HG02840 (cell line): ENCODE data around the gene PSMG4.

Experiments used
- ATAC-seq: cut with Tn5 transposase; IDR thresholded peaks from one replicate; pipeline ENCODE4 v1.9.1; 2021; ENCODE audit warnings: mild to moderate bottlenecking, moderate library complexity, moderate number of reproducible peaks; ENCODE audit not compliant: unreplicated experiment, low FRiP score

Gene PSMG4

DNA sequence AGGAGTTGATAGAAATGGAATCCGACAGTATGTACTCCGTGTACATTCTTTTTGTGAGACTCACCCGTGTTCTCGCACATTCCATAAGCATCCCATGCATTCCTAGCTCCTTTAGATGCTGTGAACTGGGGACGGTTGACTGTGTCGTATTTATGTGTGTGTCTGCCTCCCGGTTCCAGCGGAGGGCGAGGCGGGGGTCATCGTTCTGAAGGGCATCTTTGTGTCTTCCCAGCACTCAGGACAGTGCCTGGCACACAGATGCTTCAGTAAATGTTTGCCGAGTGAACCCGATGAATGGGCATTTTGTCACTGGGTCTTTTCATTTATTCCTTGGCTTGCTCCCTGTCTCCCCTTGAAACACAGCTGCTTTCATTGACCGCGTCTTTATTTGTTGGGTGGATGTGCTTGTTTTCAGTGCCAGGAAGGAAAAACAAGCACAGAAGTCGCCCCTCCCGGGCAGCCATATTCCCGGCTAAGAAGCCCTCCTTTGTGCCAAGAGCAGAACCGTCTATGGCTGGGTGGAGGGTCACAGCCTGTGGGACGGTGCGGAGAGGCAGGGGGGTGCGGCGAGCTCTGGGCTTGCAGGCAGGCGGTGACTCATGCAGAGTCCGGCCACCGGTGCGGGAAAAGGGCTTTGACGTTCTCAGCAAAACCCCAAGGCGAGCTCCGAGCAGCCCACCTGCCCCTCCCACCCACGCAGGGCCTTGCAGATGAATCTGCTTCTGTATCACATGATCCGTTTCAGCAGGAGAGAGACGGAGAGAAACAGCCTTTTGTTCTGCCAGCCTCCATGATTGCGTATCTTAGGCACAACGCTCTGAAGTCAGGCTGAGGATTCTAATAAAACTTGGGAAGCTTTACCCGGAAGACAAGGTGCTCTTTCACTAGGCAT, 11.2 kb upstream of the PSMG4 start:
- no peak for ATAC-seq

DNA sequence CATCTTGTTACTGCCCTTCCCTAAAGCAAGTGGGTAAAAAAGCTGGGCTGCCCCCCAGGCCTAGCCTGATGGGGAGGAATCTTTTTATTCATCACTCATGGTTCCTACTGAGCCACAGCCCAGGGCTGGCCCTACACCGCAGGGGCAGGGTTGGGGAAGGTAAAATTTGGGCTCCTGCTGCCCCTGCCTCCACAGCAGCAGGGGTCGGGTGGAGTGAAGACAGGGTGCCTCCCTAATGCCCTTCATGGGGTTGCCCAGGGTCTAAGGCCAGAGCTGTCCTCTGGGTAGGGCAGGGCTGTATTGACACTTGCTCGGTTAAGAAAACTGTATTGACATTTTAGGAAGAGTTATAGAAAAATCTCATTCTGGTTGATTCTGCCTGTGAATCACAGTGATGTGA, 8.9 kb upstream of the PSMG4 start:
- ATAC-seq: no peak

DNA sequence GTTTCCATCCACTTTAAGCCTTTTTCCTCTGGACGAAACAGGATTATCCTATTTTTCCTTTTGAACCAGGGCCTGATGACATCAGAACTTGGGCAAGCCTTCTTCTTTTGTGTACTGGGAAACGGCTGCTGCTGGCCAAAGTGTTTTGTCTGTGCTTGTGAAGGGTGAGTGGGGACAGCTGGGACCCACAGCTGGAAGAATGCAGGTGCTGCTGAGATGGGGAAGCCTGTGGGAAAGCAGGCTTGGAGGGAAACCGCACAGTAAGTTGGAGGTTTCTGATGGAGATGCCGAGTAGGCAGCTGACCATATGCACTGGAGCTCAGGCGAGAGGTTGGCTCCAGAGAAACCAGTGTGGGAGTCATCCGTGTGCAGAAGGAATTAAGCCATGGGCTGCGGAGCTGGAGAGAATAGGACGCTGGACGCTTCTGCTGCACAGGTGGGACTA, 8.5 kb upstream of the PSMG4 start:
- ATAC-seq: no peak

DNA sequence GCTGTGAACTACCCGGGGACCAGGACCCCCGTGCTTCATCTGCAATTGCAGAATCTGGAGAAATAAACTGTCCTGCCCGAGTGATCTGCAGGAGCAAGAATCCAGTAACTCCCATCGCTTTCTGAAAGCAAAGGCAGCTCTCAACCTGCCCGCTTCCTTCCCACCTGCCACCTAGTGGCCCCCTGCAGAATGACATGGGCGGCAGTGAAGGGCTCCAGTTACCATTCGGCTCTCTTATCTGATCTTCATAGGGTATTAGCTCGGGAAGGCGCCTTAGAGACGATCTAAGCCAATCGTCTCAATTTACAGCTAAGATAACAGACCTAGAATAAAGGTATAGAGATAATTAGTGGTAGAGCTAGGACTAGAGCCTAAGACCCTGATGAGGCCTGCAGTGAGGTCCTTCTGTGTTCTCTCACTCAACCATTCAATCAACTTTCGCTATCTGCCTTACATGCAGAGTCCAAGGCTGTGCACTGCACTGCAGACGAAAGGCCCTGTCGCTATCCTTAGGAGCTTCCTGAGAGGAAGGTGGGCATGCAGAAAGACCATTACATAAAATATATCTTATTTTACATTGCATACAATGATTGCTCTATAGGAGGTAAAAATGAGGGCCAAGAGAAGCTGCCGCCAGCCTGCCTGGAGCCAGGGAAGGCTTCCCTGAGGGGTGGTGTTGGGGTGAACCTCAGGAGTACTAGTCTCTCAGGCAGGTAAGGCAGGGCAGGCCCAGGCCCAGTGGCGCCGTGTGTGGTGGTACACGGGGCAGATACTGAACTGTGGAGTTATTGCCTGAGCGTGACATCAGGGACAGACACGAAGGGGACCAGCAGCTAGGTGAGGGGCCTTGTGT, 7.1 kb upstream of the PSMG4 start:
- no peak for ATAC-seq

DNA sequence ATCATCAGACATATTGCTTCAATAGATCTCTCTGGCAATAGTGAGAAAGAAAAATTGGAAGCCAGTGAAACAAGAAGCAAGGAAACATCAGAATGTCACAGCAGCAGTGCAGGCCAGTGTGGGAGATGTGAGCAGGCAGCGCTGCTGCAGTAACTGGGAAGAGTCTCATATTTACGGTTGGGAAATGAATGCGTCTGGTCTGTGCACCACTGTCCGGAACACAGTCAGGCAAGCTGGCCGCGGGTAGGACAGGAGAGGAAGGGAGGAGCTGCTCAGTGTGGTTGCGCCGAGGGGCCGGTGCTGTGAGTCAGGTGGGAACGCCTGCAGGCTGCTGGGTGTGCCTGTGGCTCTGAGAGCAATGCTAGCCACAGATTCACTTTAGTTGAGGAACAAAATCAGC, 6.4 kb upstream of the PSMG4 start:
- no peak for ATAC-seq

DNA sequence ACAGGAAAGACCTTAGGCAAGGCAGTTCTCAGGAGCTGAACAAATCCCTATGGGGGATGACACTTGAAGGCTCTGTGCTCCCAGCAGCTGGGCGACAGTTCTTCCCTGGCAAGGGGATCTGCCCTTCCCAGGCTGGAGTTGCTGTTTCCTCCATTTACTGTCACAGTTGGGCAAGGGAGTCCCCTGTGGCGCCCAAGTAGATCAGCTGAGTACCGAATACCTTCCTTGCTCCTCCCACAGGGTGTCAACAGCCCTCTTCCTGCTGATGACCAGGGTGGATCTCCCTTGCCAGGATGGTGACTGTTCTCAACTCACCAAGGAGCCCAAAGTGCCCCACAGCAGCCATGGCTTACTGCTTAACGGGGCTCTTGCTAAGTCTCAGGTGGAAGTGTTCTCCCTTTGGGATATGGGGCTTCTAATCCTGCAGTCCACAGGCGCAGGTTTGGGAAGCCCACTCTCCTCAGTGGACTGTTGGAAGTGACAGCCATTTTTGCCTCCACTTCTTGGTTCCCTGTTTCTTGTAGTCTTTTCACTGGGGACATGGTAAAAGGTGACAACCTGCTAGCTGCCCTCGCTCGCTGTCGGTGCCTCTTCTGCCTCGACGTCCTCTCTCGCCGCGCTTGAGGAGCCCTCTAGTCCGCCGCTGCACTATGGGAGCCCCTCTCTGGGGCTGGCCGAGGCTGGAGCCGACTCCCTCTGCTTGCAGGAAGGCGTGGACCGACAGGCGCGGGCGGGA, 5.7 kb upstream of the PSMG4 start:
- no peak for ATAC-seq

DNA sequence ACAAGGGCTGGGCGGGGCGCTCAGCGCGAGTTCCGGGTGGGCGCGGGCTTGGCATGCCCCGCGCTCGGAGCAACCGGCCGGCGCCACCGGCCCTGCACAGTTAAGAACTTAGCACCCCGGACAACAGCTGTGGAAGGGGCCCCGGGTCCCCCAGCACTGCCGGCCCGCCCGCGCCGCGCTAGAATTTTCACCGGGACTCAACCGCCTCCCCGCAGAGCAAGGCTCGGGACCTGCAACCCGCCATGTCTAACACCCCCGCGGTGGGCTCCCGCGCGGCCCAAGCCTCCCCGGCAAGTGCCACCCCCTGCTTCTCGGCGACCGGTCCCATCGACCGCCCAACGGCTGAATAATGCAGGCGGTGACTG, 5.2 kb upstream of the PSMG4 start:
- no peak for ATAC-seq

DNA sequence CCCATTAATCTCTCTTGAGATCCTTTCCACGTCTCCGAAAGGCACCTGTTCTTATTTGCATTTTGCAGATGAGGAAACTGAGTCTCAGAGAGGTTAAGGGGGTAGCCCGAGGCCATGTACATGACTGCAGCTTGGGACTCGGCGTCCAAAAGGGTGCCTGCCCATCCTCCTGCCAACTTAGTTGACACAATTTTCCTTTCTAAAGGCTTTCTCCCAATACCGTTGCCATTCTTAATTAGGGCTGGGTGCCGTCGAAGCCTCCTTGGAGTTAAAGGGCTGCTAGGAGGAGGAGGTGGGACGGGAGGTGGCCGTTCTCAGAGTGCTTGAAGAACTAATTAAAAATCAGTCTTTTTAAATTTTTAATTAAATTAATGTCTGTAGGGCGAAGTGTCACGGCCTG, 546 bp upstream of the PSMG4 start:
- ATAC-seq: no peak

DNA sequence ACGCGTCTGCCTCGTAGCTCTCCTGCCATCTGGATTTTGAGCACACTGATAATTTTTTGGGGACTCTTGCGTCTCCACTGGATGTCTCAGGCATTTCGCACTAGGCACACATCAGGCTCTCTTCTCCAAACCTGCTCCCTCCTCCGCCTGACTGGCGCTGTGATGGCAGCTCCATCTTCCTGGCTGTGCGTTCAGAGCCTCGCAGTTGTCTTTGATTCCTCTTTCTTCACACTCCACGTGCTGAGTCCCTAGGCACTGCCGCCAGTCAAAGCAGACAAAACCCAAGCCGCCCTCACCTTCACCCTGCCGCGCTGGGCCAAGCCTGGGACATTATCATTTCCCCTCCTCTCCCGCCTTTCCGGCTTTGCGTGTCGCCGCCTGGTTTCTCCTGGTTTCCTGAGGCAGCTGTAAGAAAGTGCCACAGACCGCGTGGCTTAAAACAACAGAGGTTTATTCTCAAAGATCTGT, 778 bp downstream of the PSMG4 start:
- peak; percentile 29 for ATAC-seq

DNA sequence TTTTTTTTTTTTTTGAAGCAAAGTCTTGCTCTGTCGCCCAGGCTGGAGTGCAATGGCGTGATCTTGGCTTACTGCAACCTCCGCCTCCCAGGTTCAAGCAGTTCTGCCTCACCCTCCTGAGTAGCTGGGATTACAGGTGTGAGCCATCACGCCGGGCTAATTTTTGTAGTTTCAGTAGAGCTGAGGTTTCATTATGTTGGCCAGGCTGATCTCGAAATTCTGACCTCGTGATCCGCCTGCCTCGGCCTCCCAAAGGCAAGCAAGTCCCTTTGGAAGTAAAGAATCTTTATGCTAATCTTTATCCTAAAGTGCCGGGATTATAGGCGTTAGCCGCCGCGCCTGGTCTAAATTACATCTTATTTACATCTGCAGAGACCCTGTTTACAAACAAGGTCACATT, 1.5 kb downstream of the PSMG4 start:
- ATAC-seq: no peak

DNA sequence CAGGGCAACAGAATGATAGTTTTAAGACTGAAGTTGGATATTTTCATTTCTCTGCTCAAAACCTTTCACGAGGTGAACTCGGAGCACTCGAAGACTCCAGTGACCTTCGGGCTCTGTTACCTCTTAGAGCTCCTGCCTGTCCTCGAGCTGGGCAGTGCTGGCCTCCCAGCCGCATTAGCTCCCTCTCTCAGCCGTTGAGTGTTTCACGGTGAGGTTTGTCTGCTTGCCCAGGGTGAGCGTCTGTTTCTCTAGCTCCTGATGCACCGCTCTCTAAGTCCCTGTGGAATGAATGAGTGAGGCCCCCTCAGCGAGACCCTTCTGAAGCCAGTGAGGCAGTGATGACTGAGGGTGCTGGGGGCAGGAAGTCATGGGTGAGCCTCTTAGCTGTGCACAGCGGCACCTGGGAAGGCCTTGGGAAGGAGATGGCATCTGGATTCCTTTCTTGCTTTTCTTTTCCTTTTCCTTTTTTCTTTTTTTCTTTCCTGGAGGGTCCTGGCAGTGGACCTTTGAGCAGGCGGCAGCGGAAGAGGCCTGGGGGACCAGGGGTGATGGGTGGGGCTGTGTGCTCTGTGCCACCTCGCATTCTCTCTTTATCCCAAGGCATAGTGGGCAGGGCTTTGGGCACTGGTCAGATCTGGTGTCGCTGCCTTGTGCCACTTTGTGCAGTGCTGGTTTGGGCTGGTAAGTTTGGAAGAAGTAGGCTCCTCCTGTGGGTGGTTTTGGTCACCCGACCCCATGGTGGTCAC, 2.2 kb downstream of the PSMG4 start:
- no peak for ATAC-seq

DNA sequence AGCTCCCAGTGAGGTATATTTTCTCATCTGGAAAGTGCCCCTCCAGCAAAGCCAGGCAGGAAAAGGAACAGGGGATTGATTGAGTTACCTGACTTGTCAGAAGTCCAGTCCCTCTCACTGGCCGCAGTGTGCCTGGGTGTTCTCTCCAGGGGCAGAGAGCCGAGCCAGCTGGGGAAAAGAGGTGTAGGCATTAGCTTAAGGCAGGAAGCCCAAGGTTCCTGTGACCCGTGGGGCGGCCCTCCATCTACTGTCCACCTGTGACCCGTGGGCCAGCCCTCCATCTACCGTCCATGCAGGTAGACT, 2.7 kb downstream of the PSMG4 start:
- ATAC-seq: no peak

DNA sequence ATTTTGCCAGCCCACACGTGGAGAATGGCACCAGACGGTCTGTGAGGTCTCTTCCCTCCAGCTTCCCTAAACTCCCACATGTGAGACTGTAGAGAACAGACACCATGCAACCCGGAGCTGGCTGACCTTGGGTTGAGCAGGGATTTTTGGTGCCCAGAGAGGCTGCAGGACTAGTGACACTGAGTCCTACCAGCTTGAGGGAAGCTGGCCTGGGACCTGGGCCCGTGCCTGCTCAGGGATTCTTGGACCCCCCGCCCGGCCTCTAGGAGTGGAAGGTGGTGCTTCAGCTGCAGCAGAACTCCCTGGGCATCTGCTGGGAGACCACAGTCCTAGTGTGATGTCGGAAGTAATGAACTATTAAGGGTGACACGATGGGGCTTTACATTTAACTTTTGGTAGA, 3.2 kb downstream of the PSMG4 start:
- ATAC-seq: no peak

DNA sequence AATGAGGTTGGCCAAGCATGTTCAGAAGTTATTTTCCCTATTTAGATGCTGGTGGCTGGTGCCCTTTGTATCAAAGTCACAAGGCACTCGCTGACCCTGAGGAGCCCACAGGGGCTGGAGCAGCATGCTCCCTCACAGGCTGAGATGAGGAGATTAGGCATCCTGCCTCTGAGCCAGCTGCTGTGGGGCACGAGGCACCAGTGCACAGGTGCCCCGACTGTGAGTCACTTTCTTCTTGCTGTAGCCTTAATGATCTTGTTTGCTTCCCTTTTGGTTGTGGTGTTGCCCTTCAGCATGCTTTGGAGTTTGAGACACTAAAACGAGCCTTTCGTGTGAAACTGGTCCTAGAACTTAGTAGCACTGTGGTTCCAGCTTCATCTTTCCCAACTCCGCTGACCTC, 4.3 kb downstream of the PSMG4 start:
- no peak for ATAC-seq

DNA sequence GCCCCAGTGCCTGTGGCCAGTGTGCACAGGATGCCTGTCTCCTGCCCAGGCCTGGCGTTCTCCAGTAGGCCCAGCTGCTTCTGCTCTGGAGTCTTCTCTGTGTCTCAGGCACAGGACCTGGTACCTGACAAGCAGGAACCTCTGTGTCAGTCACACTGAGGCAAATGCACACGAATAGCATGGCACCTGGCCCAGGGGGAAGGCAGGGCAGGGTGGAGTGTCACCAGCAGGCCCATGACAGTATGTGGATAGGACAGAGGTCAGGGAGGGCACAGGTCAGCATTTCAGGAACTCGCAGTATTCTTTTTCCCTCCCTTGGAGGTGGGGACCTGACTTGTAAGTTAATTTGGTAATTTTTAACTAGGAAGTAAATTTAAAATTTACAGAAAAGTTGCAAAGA, 5.6 kb downstream of the PSMG4 start:
- ATAC-seq: no peak

DNA sequence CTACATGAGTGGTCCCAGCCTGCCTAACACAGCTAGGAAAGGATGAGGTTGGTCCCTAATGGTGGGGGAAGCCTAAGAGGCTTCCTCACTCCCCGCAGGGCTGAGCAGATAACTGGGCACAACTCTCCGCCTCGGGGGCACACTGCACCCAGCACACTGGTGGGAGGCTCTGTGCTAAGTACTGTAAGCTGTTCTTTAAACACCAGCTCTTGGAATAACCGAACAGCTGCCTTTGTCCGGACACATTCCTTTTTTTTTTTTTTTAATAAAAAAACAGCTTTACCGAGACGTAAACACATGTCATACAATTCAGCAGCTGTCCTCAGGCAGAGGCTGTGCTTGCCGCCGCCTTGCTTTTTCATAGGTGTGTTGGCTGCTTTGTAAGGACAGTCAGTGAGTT, 6.9 kb downstream of the PSMG4 start:
- ATAC-seq: no peak

DNA sequence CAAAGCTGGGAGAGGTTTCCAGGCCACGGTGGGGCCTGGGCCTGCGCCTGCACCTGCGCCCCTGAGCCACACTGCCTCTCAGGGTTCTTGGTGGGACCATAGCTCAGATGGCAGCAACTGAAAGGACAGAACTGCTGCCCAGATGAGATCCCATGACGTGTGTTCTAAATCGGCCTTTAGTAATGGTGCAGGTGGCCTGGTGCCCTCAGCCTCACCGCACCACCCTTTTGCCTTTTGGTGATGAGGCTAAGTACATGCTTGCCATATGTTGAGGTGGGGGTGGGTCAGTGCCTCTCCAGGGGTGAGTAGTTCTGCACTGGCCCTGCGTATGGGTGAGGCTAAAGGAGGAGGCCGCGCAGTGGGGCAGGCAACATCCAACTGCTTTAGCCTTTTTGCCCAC, 7.4 kb downstream of the PSMG4 start:
- ATAC-seq: no peak

DNA sequence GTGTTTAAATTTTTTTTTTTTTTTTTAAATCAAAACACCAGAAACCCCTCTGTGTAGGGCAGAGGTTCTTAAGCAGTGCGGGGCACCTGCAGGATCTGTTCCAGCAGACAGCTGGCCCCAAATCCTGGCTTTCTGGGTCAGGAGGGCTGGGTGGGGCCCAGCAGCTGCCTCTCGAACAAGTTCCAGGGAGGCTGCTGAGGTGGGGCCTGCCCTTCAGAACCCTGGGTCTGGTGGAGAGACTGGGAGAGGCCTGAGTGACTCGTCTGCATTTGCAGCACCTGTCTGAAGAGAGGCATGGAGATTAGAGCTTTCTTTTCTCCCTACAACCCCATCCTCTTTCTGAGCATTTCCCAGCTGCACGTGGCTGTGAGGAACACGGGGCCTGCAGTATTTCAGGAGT, 8.4 kb downstream of the PSMG4 start:
- ATAC-seq: no peak

DNA sequence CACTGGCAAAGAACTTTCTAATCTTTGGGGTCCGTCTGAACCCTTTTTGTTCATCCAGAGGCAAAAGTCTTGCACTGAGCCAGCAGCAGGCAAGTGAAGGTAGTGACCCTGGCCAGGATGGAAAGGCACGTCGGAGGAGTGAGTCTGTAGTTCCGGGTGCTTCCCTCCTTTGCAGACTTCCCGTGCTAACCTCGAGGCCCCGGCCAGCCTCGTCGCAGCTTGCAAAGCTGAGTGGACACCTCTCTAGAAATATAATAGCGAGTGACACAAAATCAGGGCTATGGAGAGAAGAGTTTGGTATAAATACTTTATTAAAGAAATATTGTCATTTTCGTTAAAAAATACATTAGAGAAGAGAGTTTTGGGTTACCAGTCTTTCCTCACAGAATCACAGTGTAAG, 9.9 kb downstream of the PSMG4 start:
- no peak for ATAC-seq

DNA sequence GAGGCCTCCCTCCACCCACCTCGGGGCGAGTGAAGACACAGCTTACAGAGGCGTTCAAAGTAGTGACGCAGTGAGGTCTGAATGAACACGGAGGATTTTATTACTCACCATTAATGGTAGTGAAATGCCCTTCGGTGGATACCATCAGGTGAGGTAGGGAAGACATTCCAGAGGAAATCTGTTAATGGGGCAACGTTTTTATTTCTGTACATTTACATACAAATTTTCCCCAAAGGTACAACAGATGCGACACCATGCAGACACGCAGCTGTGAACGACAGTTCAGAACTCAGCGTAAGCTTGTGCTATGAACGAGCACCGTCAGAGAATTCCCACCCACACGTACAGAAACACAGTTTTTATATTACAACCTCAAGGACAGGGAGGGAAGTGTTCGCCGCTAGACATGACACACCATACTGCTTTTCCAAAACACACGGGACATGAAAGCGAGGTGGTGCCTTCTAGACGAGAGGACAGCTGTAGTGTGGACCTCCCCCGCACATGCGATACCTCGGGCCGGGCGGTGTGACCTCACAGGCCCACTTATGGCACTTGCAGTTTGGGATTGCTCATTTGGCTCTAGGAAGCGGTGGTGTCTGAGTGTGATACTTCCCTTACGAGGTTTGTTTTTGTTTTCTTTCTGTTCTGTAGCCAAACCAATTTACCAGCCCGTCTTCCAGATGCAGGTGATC, 10.7 kb downstream of the PSMG4 start:
- no peak for ATAC-seq
